HG03575 (cell line): Measurements from ENCODE around the gene SLC9A7.
A peak's percentile ranks its signal among the peaks of the same experiment; 100 is the strongest.

ENCODE experiments used
- ATAC-seq: cut with Tn5 transposase; IDR thresholded peaks from one replicate; pipeline ENCODE4 v1.9.1; 2021; ENCODE audit not compliant: unreplicated experiment, insufficient number of reproducible peaks, low FRiP score; ENCODE audit errors: extremely low read depth

Gene SLC9A7

GRCh38 chrX:46587158-46587557, 171.8 kb downstream of the SLC9A7 start:
- no peak for ATAC-seq

GRCh38 chrX:46584736-46585135, 174.2 kb downstream of the SLC9A7 start:
- ATAC-seq, result no peak

GRCh38 chrX:46582966-46583365, 176.0 kb downstream of the SLC9A7 start:
- ATAC-seq, result no peak

- no peak for ATAC-seq
These were observed 176.6 kb downstream of the SLC9A7 start for GRCh38 chrX:46582325-46582724.

GRCh38 chrX:46580613-46581012, 178.3 kb downstream of the SLC9A7 start:
- no peak for ATAC-seq

GRCh38 chrX:46579250-46579649, 179.7 kb downstream of the SLC9A7 start:
- ATAC-seq, result no peak

- no peak for ATAC-seq
These were observed 181.5 kb downstream of the SLC9A7 start for GRCh38 chrX:46577221-46578005.

- no peak for ATAC-seq
These were observed 182.5 kb downstream of the SLC9A7 start for GRCh38 chrX:46576458-46576857.

GRCh38 chrX:46575991-46576392, 182.9 kb downstream of the SLC9A7 start:
- no peak for ATAC-seq

GRCh38 chrX:46575586-46575985, 183.3 kb downstream of the SLC9A7 start:
- no peak for ATAC-seq

GRCh38 chrX:46574774-46575381, 184.0 kb downstream of the SLC9A7 start:
- no peak for ATAC-seq

- no peak for ATAC-seq
These were observed 184.8 kb downstream of the SLC9A7 start for GRCh38 chrX:46573892-46574773.

- no peak for ATAC-seq
These were observed 185.5 kb downstream of the SLC9A7 start, which contains the start of gene CHST7 for GRCh38 chrX:46573331-46573891. CHST7 (plus strand) TSS chrX:46573765; CDS start chrX:46573932, 167 bp downstream.

- ATAC-seq, result peak; percentile 25
These were observed 186.5 kb downstream of the SLC9A7 start for GRCh38 chrX:46572340-46572936.

GRCh38 chrX:46571423-46572339, 187.2 kb downstream of the SLC9A7 start:
- no peak for ATAC-seq

GRCh38 chrX:46569621-46570020, 189.3 kb downstream of the SLC9A7 start:
- ATAC-seq, result no peak

- no peak for ATAC-seq
These were observed 191.5 kb downstream of the SLC9A7 start for GRCh38 chrX:46567388-46567787.
